Prostate gland (tissue), 2 donors: ENCODE data around the gene SNX3.

Experiments
- POLR2A ChIP-seq: fragments of 450-650 bp; IDR thresholded peaks from one replicate; pipeline ENCODE4 v1.6.1; 2016; ENCODE audit warnings: antibody characterized with exemption, mild to moderate bottlenecking
- POLR2AphosphoS5 ChIP-seq: sonication (generic); formaldehyde crosslinking; IDR thresholded peaks from one replicate; pipeline ENCODE4 v1.6.1; 2017; ENCODE audit warnings: antibody characterized with exemption
- TF ChIP-seq, protein P1 (sequence below), 4 experiments: fragments of 200-600 bp in 2 of 4; fragments of 450-650 bp in 2 of 4; sonication (generic) in 2 of 4; IDR thresholded peaks; 1 replicate in 3 of 4; 2 replicates in 1 of 4; pipeline ENCODE4 v1.5.1; 2016 to 2019; ENCODE audit warnings: antibody characterized with exemption in 4 of 4, mild to moderate bottlenecking in 2 of 4, moderate library complexity in 2 of 4

DNA sequence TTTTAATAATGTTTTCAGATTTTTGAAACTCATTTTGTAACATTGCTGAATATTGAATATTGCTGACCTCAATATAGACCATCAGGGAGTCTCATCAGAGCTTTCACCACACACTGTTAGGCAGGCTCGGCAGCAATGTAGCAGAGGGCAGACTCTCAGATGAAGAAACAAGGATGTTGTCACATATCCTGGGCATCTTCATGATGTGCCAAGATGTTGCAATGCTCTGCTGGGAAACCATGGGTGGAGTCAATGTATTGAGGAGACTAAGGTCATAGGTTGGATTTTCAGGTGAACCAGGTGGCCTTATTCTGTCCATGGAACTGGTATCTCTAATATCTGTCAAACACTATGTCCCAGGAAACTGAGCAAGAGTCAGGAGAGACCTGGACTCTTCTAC lies 67.7 kb downstream of the SNX3 start:
- TF ChIP-seq, protein P1, sequence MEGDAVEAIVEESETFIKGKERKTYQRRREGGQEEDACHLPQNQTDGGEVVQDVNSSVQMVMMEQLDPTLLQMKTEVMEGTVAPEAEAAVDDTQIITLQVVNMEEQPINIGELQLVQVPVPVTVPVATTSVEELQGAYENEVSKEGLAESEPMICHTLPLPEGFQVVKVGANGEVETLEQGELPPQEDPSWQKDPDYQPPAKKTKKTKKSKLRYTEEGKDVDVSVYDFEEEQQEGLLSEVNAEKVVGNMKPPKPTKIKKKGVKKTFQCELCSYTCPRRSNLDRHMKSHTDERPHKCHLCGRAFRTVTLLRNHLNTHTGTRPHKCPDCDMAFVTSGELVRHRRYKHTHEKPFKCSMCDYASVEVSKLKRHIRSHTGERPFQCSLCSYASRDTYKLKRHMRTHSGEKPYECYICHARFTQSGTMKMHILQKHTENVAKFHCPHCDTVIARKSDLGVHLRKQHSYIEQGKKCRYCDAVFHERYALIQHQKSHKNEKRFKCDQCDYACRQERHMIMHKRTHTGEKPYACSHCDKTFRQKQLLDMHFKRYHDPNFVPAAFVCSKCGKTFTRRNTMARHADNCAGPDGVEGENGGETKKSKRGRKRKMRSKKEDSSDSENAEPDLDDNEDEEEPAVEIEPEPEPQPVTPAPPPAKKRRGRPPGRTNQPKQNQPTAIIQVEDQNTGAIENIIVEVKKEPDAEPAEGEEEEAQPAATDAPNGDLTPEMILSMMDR (IDR thresholded peaks at IDR 0.05) = no peak
- no peak for TF ChIP-seq POLR2AphosphoS5
- TF ChIP-seq POLR2A = no peak
